ENCODE results near the gene KLK3.

Gene KLK3

GRCh38 chr19:50857366-50857765, 2.7 kb downstream of the KLK3 start:
- no peak for TF ChIP-seq CTCF (conservative IDR thresholded peaks at IDR 0.05)
- peak overlapping the region; percentile 100 for H3K27ac ChIP-seq

DNA sequence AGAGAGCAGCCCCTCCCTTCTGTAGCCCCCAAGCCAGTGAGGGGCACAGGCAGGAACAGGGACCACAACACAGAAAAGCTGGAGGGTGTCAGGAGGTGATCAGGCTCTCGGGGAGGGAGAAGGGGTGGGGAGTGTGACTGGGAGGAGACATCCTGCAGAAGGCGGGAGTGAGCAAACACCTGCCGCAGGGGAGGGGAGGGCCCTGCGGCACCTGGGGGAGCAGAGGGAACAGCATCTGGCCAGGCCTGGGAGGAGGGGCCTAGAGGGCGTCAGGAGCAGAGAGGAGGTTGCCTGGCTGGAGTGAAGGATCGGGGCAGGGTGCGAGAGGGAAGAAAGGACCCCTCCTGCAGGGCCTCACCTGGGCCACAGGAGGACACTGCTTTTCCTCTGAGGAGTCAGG, 4.2 kb downstream of the KLK3 start:
- H3K27ac ChIP-seq = peak overlapping the region; percentile 100
- TF ChIP-seq CTCF (conservative IDR thresholded peaks at IDR 0.05) = no peak

GRCh38 chr19:50859849-50860248, 5.1 kb downstream of the KLK3 start:
- TF ChIP-seq CTCF (conservative IDR thresholded peaks at IDR 0.05) = no peak
- peak overlapping the region; percentile 100; the same call in 1 of the 2 replicates for H3K27ac ChIP-seq

- H3K27ac ChIP-seq = peak overlapping the region; percentile 100
- no peak for TF ChIP-seq CTCF (conservative IDR thresholded peaks at IDR 0.05)
These were observed 6.3 kb downstream of the KLK3 start for GRCh38 chr19:50861010-50861409.

DNA sequence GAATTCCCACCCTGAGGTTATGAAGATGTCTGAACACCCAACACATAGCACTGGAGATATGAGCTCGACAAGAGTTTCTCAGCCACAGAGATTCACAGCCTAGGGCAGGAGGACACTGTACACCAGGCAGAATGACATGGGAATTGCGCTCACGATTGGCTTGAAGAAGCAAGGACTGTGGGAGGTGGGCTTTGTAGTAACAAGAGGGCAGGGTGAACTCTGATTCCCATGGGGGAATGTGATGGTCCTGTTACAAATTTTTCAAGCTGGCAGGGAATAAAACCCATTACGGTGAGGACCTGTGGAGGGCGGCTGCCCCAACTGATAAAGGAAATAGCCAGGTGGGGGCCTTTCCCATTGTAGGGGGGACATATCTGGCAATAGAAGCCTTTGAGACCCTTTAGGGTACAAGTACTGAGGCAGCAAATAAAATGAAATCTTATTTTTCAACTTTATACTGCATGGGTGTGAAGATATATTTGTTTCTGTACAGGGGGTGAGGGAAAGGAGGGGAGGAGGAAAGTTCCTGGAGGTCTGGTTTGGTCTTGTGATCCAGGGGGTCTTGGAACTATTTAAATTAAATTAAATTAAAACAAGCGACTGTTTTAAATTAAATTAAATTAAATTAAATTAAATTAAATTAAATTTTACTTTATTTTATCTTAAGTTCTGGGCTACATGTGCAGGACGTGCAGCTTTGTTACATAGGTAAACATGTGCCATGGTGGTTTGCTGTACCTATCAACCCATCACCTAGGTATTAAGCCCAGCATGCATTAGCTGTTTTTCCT, 7.0 kb downstream of the KLK3 start:
- TF ChIP-seq CTCF (conservative IDR thresholded peaks at IDR 0.05) = no peak

GRCh38 chr19:50869479-50869878, 14.8 kb downstream of the KLK3 start:
- peak overlapping the region; percentile 100 for H3K27ac ChIP-seq
- TF ChIP-seq CTCF (conservative IDR thresholded peaks at IDR 0.05) = no peak

More for the DNA sequence above, 7.0 kb downstream of the KLK3 start:
- H3K27ac ChIP-seq = peak overlapping the region; percentile 100

DNA sequence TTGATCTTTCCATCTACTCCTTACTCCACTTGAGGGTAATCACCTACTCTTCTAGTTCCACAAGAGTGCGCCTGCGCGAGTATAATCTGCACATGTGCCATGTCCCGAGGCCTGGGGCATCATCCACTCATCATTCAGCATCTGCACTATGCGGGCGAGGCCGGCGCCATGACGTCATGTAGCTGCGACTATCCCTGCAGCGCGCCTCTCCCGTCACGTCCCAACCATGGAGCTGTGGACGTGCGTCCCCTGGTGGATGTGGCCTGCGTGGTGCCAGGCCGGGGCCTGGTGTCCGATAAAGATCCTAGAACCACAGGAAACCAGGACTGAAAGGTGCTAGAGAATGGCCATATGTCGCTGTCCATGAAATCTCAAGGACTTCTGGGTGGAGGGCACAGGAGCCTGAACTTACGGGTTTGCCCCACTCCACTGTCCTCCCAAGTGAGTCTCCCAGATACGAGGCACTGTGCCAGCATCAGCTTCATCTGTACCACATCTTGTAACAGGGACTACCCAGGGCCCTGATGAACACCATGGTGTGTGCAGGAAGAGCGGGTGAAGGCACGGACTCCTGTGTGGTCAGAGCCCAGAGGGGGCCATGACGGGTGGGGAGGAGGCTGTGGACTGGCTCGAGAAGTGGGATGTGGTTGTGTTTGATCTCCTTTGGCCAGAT, 15.8 kb downstream of the KLK3 start:
- TF ChIP-seq CTCF (conservative IDR thresholded peaks at IDR 0.05) = no peak

More for the DNA sequence above, 15.8 kb downstream of the KLK3 start:
- H3K27ac ChIP-seq = peak overlapping the region; percentile 100
